ENCODE measurements around the gene FBXW7. TPM values are rescaled to one million over a fixed set of nuclear protein-coding genes. Genes with fewer than 3 reads are reported as not detected.

The FBXW7 gene
- total RNA-seq, 1 donor from 2014 or later, result 61.1 TPM

DNA sequence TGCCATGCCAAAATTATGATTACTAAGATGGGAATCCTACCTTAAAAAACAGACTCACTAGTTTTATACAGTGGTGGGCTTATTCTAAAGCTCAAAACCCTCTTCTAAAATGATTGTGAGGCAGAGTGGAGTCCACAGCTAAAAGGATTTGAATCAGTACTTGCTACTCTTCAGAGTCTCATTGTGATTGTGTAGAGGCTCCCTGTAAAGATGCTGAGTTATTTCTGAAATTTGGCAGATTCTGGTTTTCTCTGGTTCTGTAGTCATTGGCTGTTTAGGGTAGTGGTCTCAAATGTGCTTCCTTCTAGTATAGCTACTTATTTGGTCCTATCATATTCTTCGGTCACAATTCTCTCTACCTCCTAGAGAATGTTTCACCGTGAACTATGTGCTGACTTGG is 104.1 kb downstream of the FBXW7 start:
- no peak for DNase-seq (ENCODE audit: extremely low spot score in 2 of 2)
- H3K27ac ChIP-seq, result no peak overlapping the region
- intact Hi-C loops (cut with DNase I), result no loop called here
- no peaks in the 10 kb centered on the region for H3K9me3 ChIP-seq
- no peak overlapping the region for H3K4me3 ChIP-seq
- no peaks in the 10 kb centered on the region for H3K4me1 ChIP-seq
- no peaks in the 10 kb centered on the region for H3K27me3 ChIP-seq
- TF ChIP-seq, protein P1, sequence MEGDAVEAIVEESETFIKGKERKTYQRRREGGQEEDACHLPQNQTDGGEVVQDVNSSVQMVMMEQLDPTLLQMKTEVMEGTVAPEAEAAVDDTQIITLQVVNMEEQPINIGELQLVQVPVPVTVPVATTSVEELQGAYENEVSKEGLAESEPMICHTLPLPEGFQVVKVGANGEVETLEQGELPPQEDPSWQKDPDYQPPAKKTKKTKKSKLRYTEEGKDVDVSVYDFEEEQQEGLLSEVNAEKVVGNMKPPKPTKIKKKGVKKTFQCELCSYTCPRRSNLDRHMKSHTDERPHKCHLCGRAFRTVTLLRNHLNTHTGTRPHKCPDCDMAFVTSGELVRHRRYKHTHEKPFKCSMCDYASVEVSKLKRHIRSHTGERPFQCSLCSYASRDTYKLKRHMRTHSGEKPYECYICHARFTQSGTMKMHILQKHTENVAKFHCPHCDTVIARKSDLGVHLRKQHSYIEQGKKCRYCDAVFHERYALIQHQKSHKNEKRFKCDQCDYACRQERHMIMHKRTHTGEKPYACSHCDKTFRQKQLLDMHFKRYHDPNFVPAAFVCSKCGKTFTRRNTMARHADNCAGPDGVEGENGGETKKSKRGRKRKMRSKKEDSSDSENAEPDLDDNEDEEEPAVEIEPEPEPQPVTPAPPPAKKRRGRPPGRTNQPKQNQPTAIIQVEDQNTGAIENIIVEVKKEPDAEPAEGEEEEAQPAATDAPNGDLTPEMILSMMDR (IDR thresholded peaks at IDR 0.05), result no peak
- H3K36me3 ChIP-seq, result no peaks in the 10 kb centered on the region

DNA sequence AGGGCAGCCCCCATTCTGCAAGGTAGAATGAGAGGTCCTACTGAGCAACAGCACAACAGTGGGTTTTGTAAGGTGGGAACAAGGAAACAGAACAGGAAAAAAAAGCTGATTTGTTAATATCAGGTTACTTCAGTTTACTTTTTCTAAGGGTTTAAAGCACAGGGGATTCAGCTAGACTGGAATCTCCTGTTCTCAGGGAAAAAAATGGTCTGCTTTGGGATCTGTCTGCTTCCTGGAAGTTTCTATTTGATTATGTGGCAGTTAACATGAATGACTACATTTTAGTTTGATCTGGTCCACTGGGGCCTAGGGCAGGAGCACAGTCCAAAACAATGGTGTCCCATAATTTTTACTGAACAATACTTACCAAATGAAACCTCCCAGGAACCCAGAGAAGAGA is 104.6 kb downstream of the FBXW7 start:
- Histone ChIP-seq H3K27me3 (no peaks in the 10 kb centered on the region), H3K4me1 (no peaks in the 10 kb centered on the region), H3K4me3 (no peak overlapping the region), H3K9me3 (no peaks in the 10 kb centered on the region), H3K36me3 (no peaks in the 10 kb centered on the region), H3K27ac (no peak overlapping the region)
- intact Hi-C loops (cut with DNase I), result no loop called here
- TF ChIP-seq, protein P1 (IDR thresholded peaks at IDR 0.05), result no peak
- no peak for TF ChIP-seq POLR2AphosphoS5 (IDR thresholded peaks at IDR 0.05; ENCODE audit: insufficient read depth in 1 of 2, low read depth in 1 of 2)
- TF ChIP-seq POLR2A (IDR thresholded peaks at IDR 0.05), result no peak
- DNase-seq (ENCODE audit: extremely low spot score in 2 of 2), result no peak

DNA sequence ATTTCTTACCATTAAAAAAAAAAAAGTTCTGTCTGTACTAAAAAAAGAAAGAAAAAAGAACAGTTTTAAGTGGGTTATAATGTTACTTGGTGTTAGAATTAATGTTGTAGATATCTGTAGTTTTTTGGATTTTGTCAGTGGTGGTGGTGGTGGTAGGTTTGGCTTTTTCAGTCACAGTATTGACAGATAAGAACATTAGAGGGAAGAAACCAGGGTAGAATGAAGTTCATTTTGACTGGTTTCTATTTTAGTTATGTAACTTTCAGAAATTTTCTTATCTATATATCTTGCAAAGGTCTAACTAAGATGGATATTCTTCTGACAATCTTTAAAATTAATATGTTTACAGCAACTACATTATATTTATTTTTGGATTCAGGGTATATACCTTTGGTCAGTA is 105.4 kb downstream of the FBXW7 start:
- H3K27me3 ChIP-seq, result no peaks in the 10 kb centered on the region
- H3K4me1 ChIP-seq, result no peaks in the 10 kb centered on the region
- no peaks in the 10 kb centered on the region for H3K36me3 ChIP-seq
- intact Hi-C loops (cut with DNase I), result no loop called here
- DNase-seq (ENCODE audit: extremely low spot score in 2 of 2), result no peak
- TF ChIP-seq, protein P1 (IDR thresholded peaks at IDR 0.05), result no peak
- no peak for TF ChIP-seq POLR2AphosphoS5 (IDR thresholded peaks at IDR 0.05; ENCODE audit: insufficient read depth in 1 of 2, low read depth in 1 of 2)
- TF ChIP-seq POLR2A (IDR thresholded peaks at IDR 0.05), result no peak
- no peaks in the 10 kb centered on the region for H3K9me3 ChIP-seq
- H3K4me3 ChIP-seq, result no peak overlapping the region
- H3K27ac ChIP-seq, result no peak overlapping the region

DNA sequence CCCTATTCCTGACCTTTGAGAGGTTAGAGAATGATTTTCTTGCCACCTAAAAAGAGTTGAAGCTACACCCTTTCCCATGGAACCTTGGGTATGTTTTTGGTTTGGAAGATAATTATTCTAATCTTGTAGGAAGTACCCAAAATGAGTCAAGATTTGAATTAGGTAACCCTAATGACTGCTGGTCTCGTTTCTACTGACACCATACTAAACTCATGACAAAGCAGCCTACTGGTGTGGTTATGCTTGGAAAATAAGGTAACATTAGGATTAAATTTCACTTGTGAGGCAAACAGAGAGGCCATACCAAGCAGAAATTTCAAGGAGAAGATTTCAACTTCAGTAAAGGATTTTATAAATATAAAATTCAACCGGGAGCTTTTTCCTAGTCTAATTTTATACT is 107.9 kb downstream of the FBXW7 start:
- H3K27ac ChIP-seq, result no peak overlapping the region
- no peaks in the 10 kb centered on the region for H3K4me1 ChIP-seq
- no peaks in the 10 kb centered on the region for H3K9me3 ChIP-seq
- TF ChIP-seq, protein P1 (IDR thresholded peaks at IDR 0.05), result no peak
- DNase-seq (ENCODE audit: extremely low spot score in 2 of 2), result no peak
- intact Hi-C loops (cut with DNase I), result no loop called here
- H3K36me3 ChIP-seq, result no peaks in the 10 kb centered on the region
- no peaks in the 10 kb centered on the region for H3K27me3 ChIP-seq
- H3K4me3 ChIP-seq, result no peak overlapping the region

DNA sequence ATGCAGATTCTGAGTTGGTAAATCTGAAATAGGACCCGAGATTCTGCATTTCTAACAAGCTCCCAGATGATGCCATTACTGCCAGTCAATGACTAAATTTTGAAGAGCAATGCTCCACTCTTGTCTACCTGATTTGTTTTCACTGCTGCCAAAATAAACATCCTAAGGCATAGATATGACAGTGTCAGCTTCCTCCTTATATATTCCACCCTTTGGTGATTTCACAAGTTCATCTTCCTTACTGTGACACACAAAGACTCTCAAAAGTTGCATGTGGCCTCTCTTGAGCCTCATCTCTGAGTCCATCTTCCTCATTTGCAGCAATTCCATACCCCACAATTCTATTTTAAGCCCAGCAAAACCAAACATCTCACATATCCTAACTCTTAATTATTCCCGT is 110.9 kb downstream of the FBXW7 start:
- H3K9me3 ChIP-seq, result no peaks in the 10 kb centered on the region
- intact Hi-C loops (cut with DNase I), result no loop called here
- no peaks in the 10 kb centered on the region for H3K36me3 ChIP-seq
- DNase-seq (ENCODE audit: extremely low spot score in 2 of 2), result no peak
- TF ChIP-seq, protein P1 (IDR thresholded peaks at IDR 0.05), result no peak
- no peak for TF ChIP-seq POLR2AphosphoS5 (IDR thresholded peaks at IDR 0.05; ENCODE audit: insufficient read depth in 1 of 2, low read depth in 1 of 2)
- no peak for TF ChIP-seq POLR2A (IDR thresholded peaks at IDR 0.05)
- no peaks in the 10 kb centered on the region for H3K27me3 ChIP-seq
- no peak overlapping the region for H3K4me3 ChIP-seq
- no peak overlapping the region for H3K27ac ChIP-seq
- H3K4me1 ChIP-seq, result no peaks in the 10 kb centered on the region
